SK-N-SH treated with all-trans-retinoic acid at 6 μM for 48 hours (cell line): Measurements from ENCODE around the gene EEF1AKMT4.

ENCODE experiments used
- ATAC-seq: fragments of 200-7000 bp; cut with Tn5 transposase; 3 replicates; pipeline ENCODE4 v1.9.1; 2020; ENCODE audit warnings: mild to moderate bottlenecking, moderate library complexity
- BACH2 ChIP-seq: fragments of 250-450 bp; sonication (Bioruptor Pico); IDR thresholded peaks from 2 replicates; pipeline ENCODE4 v1.9.0; 2021; ENCODE audit warnings: mild to moderate bottlenecking, borderline replicate concordance
- CSDC2 ChIP-seq: fragments of 250-450 bp; sonication (Bioruptor Pico); IDR thresholded peaks from 2 replicates; pipeline ENCODE4 v1.5.0; 2020; ENCODE audit warnings: mild to moderate bottlenecking, moderate library complexity
- CSRNP3 ChIP-seq: fragments of 250-450 bp; sonication (Bioruptor Pico); IDR thresholded peaks from 2 replicates; pipeline ENCODE4 v1.5.1; 2021; ENCODE audit warnings: mild to moderate bottlenecking, moderate library complexity
- ESRRG ChIP-seq: fragments of 250-450 bp; sonication (Bioruptor Pico); IDR thresholded peaks from 2 replicates; pipeline ENCODE4 v1.6.1; 2021; ENCODE audit warnings: mild to moderate bottlenecking
- GLIS3 ChIP-seq: fragments of 250-450 bp; sonication (Bioruptor Pico); IDR thresholded peaks from 2 replicates; pipeline ENCODE4 v1.5.0; 2020; ENCODE audit warnings: mild to moderate bottlenecking, moderate library complexity
- OSR1 ChIP-seq: fragments of 250-450 bp; sonication (Bioruptor Pico); IDR thresholded peaks from 2 replicates; pipeline ENCODE4 v1.8.0; 2022; ENCODE audit warnings: moderate library complexity, mild to moderate bottlenecking, inconsistent platforms
- PATZ1 ChIP-seq: fragments of 250-450 bp; sonication (Bioruptor Pico); IDR thresholded peaks from 2 replicates; pipeline ENCODE4 v1.8.0; 2020; ENCODE audit warnings: mild to moderate bottlenecking, moderate library complexity, borderline replicate concordance
- POU6F1 ChIP-seq: fragments of 250-450 bp; sonication (Bioruptor Pico); IDR thresholded peaks from 2 replicates; pipeline ENCODE4 v1.8.0; 2021; ENCODE audit warnings: low read depth, mild to moderate bottlenecking, moderate library complexity, borderline replicate concordance
- RARB ChIP-seq: fragments of 250-450 bp; sonication (Bioruptor Pico); IDR thresholded peaks from 2 replicates; pipeline ENCODE4 v1.8.0; 2021; ENCODE audit warnings: mild to moderate bottlenecking, moderate library complexity
- SNAI2 ChIP-seq: fragments of 250-450 bp; sonication (Bioruptor Pico); IDR thresholded peaks from 2 replicates; pipeline ENCODE4 v1.5.0; 2020; ENCODE audit warnings: mild to moderate bottlenecking, moderate library complexity
- TCF4 ChIP-seq: fragments of 250-450 bp; sonication (Bioruptor Pico); IDR thresholded peaks from 2 replicates; pipeline ENCODE4 v1.8.0; 2021; ENCODE audit warnings: mild to moderate bottlenecking, moderate library complexity, borderline replicate concordance
- TSHZ2 ChIP-seq: fragments of 250-450 bp; sonication (Bioruptor Pico); IDR thresholded peaks from 2 replicates; pipeline ENCODE4 v1.5.0; 2020; ENCODE audit warnings: mild to moderate bottlenecking, moderate library complexity
- ZC3H10 ChIP-seq: fragments of 250-450 bp; sonication (Bioruptor Pico); IDR thresholded peaks from 2 replicates; pipeline ENCODE4 v1.5.1; 2021; ENCODE audit warnings: mild to moderate bottlenecking, moderate library complexity
- ZFP3 ChIP-seq: fragments of 250-450 bp; sonication (Bioruptor Pico); IDR thresholded peaks from 2 replicates; pipeline ENCODE4 v1.5.0; 2020; ENCODE audit warnings: mild to moderate bottlenecking, moderate library complexity
- ZFP30 ChIP-seq: fragments of 450-650 bp; formaldehyde crosslinking; IDR thresholded peaks from 2 replicates; pipeline ENCODE4 v1.5.0; 2022; ENCODE audit warnings: mild to moderate bottlenecking, moderate library complexity
- ZNF565 ChIP-seq: fragments of 450-650 bp; formaldehyde crosslinking; conservative IDR thresholded peaks from 2 replicates; pipeline ENCODE4 v1.5.0; 2020; ENCODE audit warnings: low read depth, mild to moderate bottlenecking, moderate library complexity
- ZNF70 ChIP-seq: fragments of 450-650 bp; formaldehyde crosslinking; IDR thresholded peaks from 2 replicates; pipeline ENCODE4 v1.5.0; 2020; ENCODE audit warnings: mild to moderate bottlenecking, moderate library complexity
- ZNF8 ChIP-seq: fragments of 450-650 bp; formaldehyde crosslinking; IDR thresholded peaks from 2 replicates; pipeline ENCODE4 v1.5.0; 2020; ENCODE audit warnings: mild to moderate bottlenecking, moderate library complexity

Gene EEF1AKMT4

GRCh38 chr3:184275961-184276910 is 26.8 kb downstream of the EEF1AKMT4 start, which contains the start of gene ECE2:
TSS of gene ECE2 (plus strand) at chr3:184276022. CDS start at chr3:184276154, 132 bp downstream.
- TF ChIP-seq OSR1 (no peak), ZNF565 (CRISPR knock-in tag) (no peak), TSHZ2 (CRISPR knock-in tag) (no peak), ZFP30 (CRISPR knock-in tag) (no peak), POU6F1 (no peak)
- no peak for ATAC-seq

GRCh38 chr3:184277366-184277765 is 27.9 kb downstream of the EEF1AKMT4 start:
- ATAC-seq: no peak
- TF ChIP-seq OSR1: no peak
- TF ChIP-seq ZFP3: no peak
- no peak for TF ChIP-seq ESRRG (CRISPR knock-in tag)
- no peak for TF ChIP-seq SNAI2
- TF ChIP-seq ZFP30 (CRISPR knock-in tag): no peak
- no peak for TF ChIP-seq ZNF8 (CRISPR knock-in tag)

- no peak for ATAC-seq
- TF ChIP-seq ZFP30 (CRISPR knock-in tag) (no peak), TCF4 (CRISPR knock-in tag) (no peak), CSDC2 (CRISPR knock-in tag) (no peak), ZNF565 (CRISPR knock-in tag) (no peak)
These were observed 33.5 kb downstream of the EEF1AKMT4 start for GRCh38 chr3:184282941-184283340.

GRCh38 chr3:184283681-184284080 is 34.2 kb downstream of the EEF1AKMT4 start:
- no peak for ATAC-seq
- TF ChIP-seq CSRNP3: no peak
- TF ChIP-seq ZFP30 (CRISPR knock-in tag): no peak
- TF ChIP-seq ZNF565 (CRISPR knock-in tag): no peak
- no peak for TF ChIP-seq BACH2

GRCh38 chr3:184284696-184285095 is 35.2 kb downstream of the EEF1AKMT4 start:
- TF ChIP-seq ZNF70 (no peak; the same call in 1 of the 2 replicates), ESRRG (CRISPR knock-in tag) (no peak), CSDC2 (CRISPR knock-in tag) (no peak), PATZ1 (CRISPR knock-in tag) (no peak), OSR1 (no peak), RARB (CRISPR knock-in tag) (no peak), GLIS3 (CRISPR knock-in tag) (no peak), ZC3H10 (CRISPR knock-in tag) (no peak)
- ATAC-seq: peak; percentile 92
